GM18519 (cell line): ENCODE data around the gene ZNF488.

Source experiments
- ATAC-seq: cut with Tn5 transposase; IDR thresholded peaks from one replicate; pipeline ENCODE4 v1.9.1; 2021; ENCODE audit warnings: mild to moderate bottlenecking, moderate library complexity; ENCODE audit not compliant: unreplicated experiment, low FRiP score

Gene ZNF488

GRCh38 chr10:47332371-47332770 lies 51.7 kb downstream of the ZNF488 start:
- ATAC-seq, result no peak

GRCh38 chr10:47331954-47332353 lies 52.1 kb downstream of the ZNF488 start:
- ATAC-seq, result no peak

- no peak for ATAC-seq
These were observed 52.6 kb downstream of the ZNF488 start for GRCh38 chr10:47331491-47331890.

- ATAC-seq, result no peak
These were observed 53.3 kb downstream of the ZNF488 start for GRCh38 chr10:47330804-47331203.

GRCh38 chr10:47330366-47330765 lies 53.7 kb downstream of the ZNF488 start:
- ATAC-seq, result no peak

- ATAC-seq, result no peak
These were observed 54.2 kb downstream of the ZNF488 start for GRCh38 chr10:47329855-47330254.

- ATAC-seq, result no peak
These were observed 57.2 kb downstream of the ZNF488 start for GRCh38 chr10:47326927-47327330.

GRCh38 chr10:47326306-47326926 lies 57.7 kb downstream of the ZNF488 start:
- ATAC-seq, result no peak

- no peak for ATAC-seq
These were observed 58.5 kb downstream of the ZNF488 start for GRCh38 chr10:47325303-47326291.

GRCh38 chr10:47323636-47324296 lies 60.3 kb downstream of the ZNF488 start:
- no peak for ATAC-seq

- no peak for ATAC-seq
These were observed 61.0 kb downstream of the ZNF488 start for GRCh38 chr10:47323087-47323486.

GRCh38 chr10:47322300-47323061 lies 61.6 kb downstream of the ZNF488 start, which contains the start of gene GDF2:
TSS of gene GDF2 (plus strand) at chr10:47322454. CDS start at chr10:47322669, 215 bp downstream.
- no peak for ATAC-seq

- ATAC-seq, result no peak
These were observed 62.4 kb downstream of the ZNF488 start for GRCh38 chr10:47321521-47322195.

- no peak for ATAC-seq
These were observed 63.3 kb downstream of the ZNF488 start for GRCh38 chr10:47320812-47321211.

- ATAC-seq, result no peak
These were observed 64.3 kb downstream of the ZNF488 start for GRCh38 chr10:47319784-47320183.

- ATAC-seq, result no peak
These were observed 65.4 kb downstream of the ZNF488 start for GRCh38 chr10:47318706-47319105.

- ATAC-seq, result no peak
These were observed 66.8 kb downstream of the ZNF488 start for GRCh38 chr10:47317251-47317650.

GRCh38 chr10:47316131-47316530 lies 68.0 kb downstream of the ZNF488 start:
- no peak for ATAC-seq
